Stimulated activated naive CD8-positive, alpha-beta T cell treated with anti-CD3 and anti-CD28 coated beads, Interleukin-15, Interleukin-2, amounts not matched to agents 100 ng/mL and 50 ng/mL, for 24 hours (primary cell): ENCODE results near the gene AAR2.
A peak's percentile ranks its signal among the peaks of the same experiment; 100 is the strongest.

Experiments
- H3K27ac Mint-ChIP-seq: one replicate; pipeline ENCODE4 v1.8.0; 2021; ENCODE audit warnings: mild to moderate bottlenecking, mixed read lengths
- H3K27me3 Mint-ChIP-seq: one replicate; pipeline ENCODE4 v1.8.0; 2021; ENCODE audit warnings: mixed read lengths
- H3K36me3 Mint-ChIP-seq: one replicate; pipeline ENCODE4 v1.8.0; 2021; ENCODE audit warnings: low read depth, mixed read lengths
- H3K4me1 Mint-ChIP-seq: one replicate; pipeline ENCODE4 v1.8.0; 2021; ENCODE audit warnings: low read depth, mixed read lengths
- H3K4me3 Mint-ChIP-seq: one replicate; pipeline ENCODE4 v1.8.0; 2021; ENCODE audit warnings: mild to moderate bottlenecking, mixed read lengths
- H3K9me3 Mint-ChIP-seq: one replicate; pipeline ENCODE4 v1.8.0; 2021; ENCODE audit warnings: mixed read lengths

AAR2 gene, protein sequence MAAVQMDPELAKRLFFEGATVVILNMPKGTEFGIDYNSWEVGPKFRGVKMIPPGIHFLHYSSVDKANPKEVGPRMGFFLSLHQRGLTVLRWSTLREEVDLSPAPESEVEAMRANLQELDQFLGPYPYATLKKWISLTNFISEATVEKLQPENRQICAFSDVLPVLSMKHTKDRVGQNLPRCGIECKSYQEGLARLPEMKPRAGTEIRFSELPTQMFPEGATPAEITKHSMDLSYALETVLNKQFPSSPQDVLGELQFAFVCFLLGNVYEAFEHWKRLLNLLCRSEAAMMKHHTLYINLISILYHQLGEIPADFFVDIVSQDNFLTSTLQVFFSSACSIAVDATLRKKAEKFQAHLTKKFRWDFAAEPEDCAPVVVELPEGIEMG

DNA sequence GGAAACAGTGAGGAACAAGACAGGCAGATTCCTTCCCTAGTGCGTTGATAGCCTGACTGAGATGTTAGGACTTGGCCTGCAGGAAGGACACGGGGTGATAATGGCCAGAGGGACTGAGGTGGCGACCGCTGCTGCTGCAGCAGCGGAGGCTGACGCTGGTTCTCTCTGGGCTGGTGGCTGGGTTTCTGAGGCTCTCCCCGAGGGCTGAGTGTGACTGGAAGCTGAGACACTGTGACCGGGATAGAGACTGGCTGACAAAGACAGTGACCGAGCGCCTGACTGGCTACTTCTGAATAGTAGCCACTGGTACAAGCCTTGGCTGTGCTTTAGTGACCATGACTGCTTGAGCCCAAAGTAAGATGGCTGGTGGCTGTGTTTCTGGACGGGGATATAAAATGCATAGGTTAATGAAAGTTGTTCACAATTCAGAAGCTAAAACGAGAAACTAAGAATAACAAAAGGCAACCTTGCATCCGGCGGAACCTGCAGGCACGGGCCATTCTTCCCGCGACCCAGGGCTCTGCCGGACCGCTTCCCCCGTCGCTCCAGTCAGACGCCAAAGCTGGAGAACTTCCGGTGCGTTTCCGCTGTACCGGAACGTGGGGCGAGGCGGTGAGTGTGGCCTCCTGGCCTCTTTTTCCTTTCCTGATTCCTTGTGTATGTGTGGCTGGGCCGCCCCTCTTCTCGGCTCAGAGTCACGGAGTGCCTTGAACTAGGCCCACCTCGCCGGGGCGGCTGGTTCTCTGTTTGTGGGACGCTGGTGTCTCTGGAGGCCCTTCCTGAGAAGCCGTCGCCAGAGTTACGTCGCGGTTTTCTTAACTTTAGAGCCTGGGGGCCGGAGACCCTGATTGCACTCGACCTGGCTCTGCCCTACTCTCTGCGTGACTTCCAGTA is at the start of gene AAR2:
TSS of gene AAR2 (plus strand) at position 587 of the 894 bp plus-strand sequence. CDS start 3,391 bp downstream, outside the sequence.
- H3K4me1 Mint-ChIP-seq, result peaks cover 29% of the 10 kb centered on the region
- H3K27ac Mint-ChIP-seq, result peak within 1 kb of the TSS; percentile 85
- H3K36me3 Mint-ChIP-seq, result peaks cover 35% of the 10 kb centered on the region
- H3K9me3 Mint-ChIP-seq, result no peaks in the 10 kb centered on the region
- H3K27me3 Mint-ChIP-seq, result no peaks in the 10 kb centered on the region
- peak within 1 kb of the TSS; percentile 84 for H3K4me3 Mint-ChIP-seq

DNA sequence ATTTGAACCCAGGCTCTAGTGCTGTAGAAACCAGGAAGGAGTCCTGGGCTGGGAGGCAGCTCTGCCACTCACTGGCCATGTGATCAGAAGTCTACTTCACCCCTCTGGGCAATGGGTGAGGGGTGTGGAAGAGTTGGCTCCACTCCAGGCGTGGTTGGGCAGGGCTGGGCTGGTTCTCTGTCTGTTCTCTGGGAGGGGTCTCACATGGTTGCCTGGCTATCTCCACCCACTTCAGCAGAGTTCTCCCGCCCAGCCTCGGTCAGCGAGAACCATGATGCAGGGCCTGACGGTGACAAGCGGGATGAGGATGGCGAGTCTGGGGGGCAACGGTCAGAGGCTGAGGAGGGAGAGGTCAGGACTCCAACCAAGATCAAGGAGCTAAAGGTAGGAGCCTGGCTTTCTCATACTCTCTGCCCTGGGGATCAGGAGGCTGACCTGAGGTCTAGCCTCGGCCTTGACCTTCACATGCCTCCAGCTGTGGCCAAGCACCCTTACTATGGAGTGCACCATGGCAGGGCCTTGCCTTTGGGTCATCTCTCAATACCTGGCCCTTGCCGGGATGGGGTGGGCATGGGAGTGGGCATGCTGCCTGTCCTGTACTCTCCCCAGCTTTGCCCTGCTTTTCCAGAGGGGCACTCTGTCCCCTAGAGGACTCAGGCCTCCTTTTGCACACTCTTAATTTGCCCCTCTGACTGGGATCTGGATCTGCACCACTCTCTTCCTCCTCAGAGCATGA is 42.1 kb upstream of the AAR2 start:
- no peaks in the 10 kb centered on the region for H3K36me3 Mint-ChIP-seq
- H3K27me3 Mint-ChIP-seq, result no peaks in the 10 kb centered on the region
- no peak overlapping the region for H3K4me3 Mint-ChIP-seq
- H3K4me1 Mint-ChIP-seq, result no peaks in the 10 kb centered on the region
- H3K27ac Mint-ChIP-seq, result no peak overlapping the region
- H3K9me3 Mint-ChIP-seq, result no peaks in the 10 kb centered on the region

DNA sequence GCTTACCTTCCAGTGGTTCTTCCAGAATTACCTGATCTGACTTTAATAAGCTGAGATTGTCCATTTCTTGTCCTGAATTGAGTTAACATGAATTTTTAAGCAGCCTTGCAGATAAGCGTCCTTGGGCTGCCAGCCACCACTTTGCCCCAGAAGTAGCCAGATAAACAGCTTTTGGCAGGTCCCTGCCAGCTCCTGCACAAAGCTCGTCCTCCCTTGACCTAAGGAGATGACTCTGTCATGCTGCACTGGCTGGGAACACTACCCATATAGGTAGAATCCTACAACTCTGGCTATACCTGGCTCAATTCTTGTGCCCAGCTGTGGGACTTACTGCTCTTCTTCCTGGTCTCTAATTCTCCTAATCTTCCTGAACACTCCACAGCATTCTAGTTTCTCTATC is 39.6 kb upstream of the AAR2 start:
- Mint-ChIP-seq H3K27me3 (no peaks in the 10 kb centered on the region), H3K9me3 (no peaks in the 10 kb centered on the region), H3K4me1 (no peaks in the 10 kb centered on the region), H3K36me3 (no peaks in the 10 kb centered on the region), H3K27ac (no peak overlapping the region), H3K4me3 (no peak overlapping the region)

DNA sequence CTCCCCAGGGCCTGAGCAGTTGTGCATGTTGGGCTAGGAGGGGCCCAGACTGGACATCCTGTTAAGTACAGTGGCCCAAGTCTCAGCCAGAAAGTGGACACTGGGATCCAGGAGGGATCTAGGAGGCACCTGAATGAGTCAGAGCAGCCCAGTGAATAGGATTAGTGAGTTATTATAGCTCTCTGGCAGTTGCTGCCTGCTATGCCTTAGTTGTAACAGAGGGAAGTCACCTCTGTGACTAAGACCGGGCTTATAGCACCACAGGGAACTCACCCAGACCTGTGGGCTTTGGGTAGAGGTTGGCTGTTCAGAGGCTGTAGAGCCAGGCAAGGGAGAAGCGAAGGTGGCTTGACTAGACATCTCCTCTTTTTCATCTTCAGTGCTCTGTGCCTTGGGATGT is 39.0 kb upstream of the AAR2 start:
- Mint-ChIP-seq H3K4me1 (no peaks in the 10 kb centered on the region), H3K4me3 (no peak overlapping the region), H3K27ac (no peak overlapping the region), H3K36me3 (no peaks in the 10 kb centered on the region), H3K27me3 (no peaks in the 10 kb centered on the region), H3K9me3 (no peaks in the 10 kb centered on the region)

DNA sequence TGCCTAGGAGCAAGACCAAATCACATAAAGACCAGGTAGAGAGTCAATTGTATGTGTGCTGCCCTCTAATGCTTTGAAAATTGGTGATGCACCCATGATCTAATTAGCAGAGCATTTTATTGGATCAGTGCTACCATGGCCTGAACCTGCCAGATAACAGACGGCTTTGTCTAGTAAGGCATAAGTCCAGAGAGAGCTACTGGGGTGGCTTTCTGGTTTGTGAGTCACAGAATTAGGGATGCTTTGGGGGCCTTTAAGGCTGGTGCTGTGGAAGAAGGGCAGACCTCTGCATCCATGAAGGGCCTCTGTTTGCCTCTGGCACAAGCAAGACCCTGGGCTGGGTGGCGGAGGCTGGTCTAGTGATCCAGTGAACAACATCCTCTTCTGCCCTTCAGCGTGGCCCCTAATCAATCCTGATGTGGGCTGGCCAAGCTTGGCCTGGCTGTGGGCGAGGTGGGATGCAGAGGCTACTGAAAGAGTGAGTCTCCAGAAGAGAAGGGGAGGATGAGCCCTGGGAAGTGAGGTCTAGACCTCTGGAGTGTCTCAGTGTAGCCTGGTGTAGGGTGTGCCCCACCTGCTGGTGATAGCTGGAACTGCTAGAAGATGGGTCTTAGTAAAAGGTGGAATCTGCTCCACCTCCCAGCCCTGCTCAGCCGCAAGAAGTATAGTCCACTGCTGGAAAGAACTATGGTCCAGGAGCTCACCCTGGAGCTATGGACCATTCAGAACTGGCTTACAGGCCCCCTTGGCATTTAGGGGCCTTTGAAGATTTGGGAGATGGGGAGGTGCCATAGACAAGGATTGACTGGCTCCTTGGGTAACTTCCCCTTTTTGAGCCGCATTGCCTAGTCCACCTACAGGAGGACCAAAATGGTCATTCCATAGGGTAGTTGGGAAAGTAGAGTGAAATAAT is 36.7 kb upstream of the AAR2 start:
- no peaks in the 10 kb centered on the region for H3K9me3 Mint-ChIP-seq
- peaks cover 4% of the 10 kb centered on the region for H3K27me3 Mint-ChIP-seq
- H3K36me3 Mint-ChIP-seq, result no peaks in the 10 kb centered on the region
- H3K4me1 Mint-ChIP-seq, result peaks cover 3% of the 10 kb centered on the region
- H3K4me3 Mint-ChIP-seq, result no peak overlapping the region
- H3K27ac Mint-ChIP-seq, result no peak overlapping the region

DNA sequence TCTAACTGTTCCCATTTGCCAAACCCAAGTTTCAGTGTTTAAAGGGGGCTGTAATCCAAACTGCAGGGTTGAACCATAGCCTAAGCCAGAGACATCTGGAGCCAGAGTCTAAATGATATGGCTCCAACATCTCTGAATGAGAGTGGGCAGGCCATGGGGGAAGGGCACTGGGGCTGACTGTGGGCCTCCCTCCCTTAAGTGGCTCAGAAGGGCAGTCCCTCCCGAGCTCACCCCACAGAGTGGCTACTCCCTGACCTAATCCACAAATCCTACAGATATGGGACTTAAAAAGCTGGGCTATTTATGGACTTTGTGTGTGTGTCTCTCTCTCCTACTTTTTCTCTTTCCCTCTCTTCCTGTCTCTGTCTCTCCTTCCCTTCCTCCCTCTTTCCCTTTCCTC is 35.8 kb upstream of the AAR2 start:
- Mint-ChIP-seq H3K27me3 (peaks cover 4% of the 10 kb centered on the region), H3K36me3 (no peaks in the 10 kb centered on the region), H3K4me1 (peaks cover 3% of the 10 kb centered on the region), H3K27ac (no peak overlapping the region), H3K9me3 (no peaks in the 10 kb centered on the region), H3K4me3 (no peak overlapping the region)

DNA sequence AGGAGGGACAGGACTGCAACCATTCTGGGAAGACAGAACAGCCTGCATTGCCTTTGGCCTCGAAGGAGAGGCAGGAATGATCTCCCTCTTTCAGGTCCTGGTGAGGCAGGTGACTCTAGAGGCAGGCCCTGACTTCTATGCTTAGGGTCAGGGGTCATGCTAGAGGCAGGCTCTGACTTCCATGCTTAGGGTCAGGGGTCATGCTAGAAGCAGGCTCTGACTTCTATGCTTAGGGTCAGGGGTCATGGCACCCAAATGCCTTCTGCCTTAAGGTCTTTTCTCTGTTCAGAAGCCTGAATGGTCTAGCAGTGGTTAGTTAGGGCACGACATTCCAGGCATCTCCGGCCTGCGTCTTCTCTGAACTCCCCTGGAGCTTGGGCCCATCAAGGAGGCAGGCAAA is 35.1 kb upstream of the AAR2 start:
- peaks cover 3% of the 10 kb centered on the region for H3K4me1 Mint-ChIP-seq
- peaks cover 4% of the 10 kb centered on the region for H3K27me3 Mint-ChIP-seq
- no peak overlapping the region for H3K4me3 Mint-ChIP-seq
- H3K9me3 Mint-ChIP-seq, result no peaks in the 10 kb centered on the region
- H3K36me3 Mint-ChIP-seq, result no peaks in the 10 kb centered on the region
- H3K27ac Mint-ChIP-seq, result no peak overlapping the region

DNA sequence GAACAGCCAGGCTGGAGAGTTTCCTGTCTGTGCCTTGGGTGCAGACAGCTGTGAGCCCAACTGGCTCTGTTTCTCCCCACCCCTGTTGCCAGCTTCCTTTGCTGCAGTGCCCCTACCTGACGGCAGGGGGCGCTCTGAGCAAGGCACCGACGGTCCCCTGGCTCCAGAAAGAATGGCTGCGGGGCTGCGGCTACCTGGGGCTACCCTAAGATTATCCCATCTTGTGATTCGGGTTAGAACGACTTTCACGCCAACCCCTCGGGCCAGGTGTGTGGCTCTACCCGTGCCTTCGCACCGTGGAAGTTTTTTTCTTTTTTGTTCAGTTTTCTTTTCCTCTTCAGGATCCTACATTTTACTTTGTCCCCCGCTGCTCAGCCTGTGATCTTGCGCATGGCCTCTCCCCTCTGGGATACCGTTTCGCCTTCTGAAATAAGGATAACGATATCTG is 33.4 kb upstream of the AAR2 start:
- no peak overlapping the region for H3K4me3 Mint-ChIP-seq
- no peaks in the 10 kb centered on the region for H3K36me3 Mint-ChIP-seq
- H3K27ac Mint-ChIP-seq, result no peak overlapping the region
- peaks cover 3% of the 10 kb centered on the region for H3K4me1 Mint-ChIP-seq
- H3K9me3 Mint-ChIP-seq, result no peaks in the 10 kb centered on the region
- H3K27me3 Mint-ChIP-seq, result peaks cover 4% of the 10 kb centered on the region

DNA sequence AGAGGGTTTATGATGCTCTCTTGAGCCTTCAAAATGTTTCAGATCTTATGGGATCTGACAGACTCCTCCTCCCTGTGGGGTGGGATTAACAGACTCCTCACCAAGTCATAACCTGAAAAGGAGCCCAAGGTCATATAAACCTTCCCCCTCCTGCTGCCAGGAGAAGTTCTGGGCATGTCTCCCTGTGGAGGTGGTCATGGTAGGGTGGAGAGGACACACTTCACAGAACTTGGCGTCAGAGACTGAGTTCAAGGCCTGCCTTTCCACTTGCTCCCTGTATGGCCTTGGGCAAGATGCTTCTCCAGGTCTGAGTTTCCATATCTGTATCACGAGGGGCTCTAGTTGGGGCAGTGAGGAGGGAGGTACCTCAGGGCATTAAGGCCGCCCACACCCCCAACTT is 32.4 kb upstream of the AAR2 start:
- H3K4me3 Mint-ChIP-seq, result no peak overlapping the region
- H3K27me3 Mint-ChIP-seq, result peaks cover 4% of the 10 kb centered on the region
- H3K4me1 Mint-ChIP-seq, result peaks cover 3% of the 10 kb centered on the region
- no peak overlapping the region for H3K27ac Mint-ChIP-seq
- H3K36me3 Mint-ChIP-seq, result no peaks in the 10 kb centered on the region
- H3K9me3 Mint-ChIP-seq, result no peaks in the 10 kb centered on the region

DNA sequence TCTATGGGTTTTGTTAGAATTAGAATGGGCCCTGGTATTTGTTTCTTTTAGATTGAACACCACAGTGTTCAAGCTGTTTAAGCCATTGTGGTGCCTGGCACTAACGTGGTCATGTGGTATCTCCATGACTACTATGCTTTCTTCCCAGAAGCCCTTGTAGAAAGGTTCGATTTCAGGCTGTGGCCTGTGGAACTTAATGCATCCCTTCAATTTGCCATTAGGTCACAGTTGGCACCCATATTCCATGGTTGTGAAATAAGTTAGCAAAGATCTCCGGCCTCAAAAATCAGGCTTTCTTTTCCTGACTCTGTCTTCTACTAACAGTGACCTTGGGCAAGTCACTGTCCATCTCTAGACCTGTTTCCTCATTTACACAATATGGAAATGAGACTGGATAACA is 31.3 kb upstream of the AAR2 start:
- Mint-ChIP-seq H3K36me3 (no peaks in the 10 kb centered on the region), H3K4me1 (peaks cover 3% of the 10 kb centered on the region), H3K27ac (no peak overlapping the region), H3K9me3 (no peaks in the 10 kb centered on the region), H3K4me3 (no peak overlapping the region), H3K27me3 (peaks cover 4% of the 10 kb centered on the region)

DNA sequence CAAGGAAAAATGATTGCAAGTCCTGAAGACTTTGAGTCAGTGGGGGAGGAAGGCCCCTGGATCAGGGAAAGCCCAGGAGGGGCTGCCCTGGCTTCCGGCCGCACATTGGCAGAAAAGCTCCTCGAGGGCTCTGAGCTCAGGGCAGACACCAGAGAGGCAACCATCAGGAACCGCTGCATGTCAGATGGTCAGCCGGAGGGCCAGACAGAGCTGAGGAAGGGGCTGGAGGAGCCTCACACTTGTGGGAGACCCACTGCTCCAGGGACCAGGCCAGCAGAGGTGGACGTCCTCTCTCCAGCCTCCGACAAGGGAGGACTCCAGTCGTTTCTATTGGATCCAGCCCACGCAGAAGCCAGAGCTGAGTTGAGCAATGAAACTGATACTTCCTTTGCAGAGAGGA is 30.2 kb upstream of the AAR2 start:
- no peak overlapping the region for H3K27ac Mint-ChIP-seq
- H3K36me3 Mint-ChIP-seq, result no peaks in the 10 kb centered on the region
- H3K4me1 Mint-ChIP-seq, result peaks cover 3% of the 10 kb centered on the region
- H3K9me3 Mint-ChIP-seq, result no peaks in the 10 kb centered on the region
- H3K27me3 Mint-ChIP-seq, result peaks cover 4% of the 10 kb centered on the region
- H3K4me3 Mint-ChIP-seq, result no peak overlapping the region

DNA sequence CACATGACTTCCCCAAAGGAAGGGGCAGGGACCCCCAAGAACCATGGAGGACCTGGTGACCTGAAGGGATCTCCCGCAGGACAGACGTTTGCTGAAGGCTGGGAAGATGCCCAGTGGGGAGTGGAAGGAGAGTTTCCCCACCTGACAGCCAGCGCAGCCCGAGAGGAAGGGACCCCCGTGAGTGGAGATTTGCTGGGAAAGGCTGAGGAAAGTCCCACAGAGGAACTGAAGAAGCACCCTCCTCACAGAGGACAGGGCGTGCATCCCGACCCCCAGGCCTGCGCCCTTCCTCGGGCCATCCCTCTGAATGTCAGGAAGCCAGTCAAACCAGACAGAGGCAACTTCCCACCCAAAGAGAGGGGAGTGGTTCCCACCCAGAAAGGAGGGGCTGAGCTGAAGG is 29.6 kb upstream of the AAR2 start:
- Mint-ChIP-seq H3K27ac (no peak overlapping the region), H3K4me3 (no peak overlapping the region), H3K27me3 (peaks cover 4% of the 10 kb centered on the region), H3K4me1 (peaks cover 3% of the 10 kb centered on the region), H3K36me3 (no peaks in the 10 kb centered on the region), H3K9me3 (no peaks in the 10 kb centered on the region)

DNA sequence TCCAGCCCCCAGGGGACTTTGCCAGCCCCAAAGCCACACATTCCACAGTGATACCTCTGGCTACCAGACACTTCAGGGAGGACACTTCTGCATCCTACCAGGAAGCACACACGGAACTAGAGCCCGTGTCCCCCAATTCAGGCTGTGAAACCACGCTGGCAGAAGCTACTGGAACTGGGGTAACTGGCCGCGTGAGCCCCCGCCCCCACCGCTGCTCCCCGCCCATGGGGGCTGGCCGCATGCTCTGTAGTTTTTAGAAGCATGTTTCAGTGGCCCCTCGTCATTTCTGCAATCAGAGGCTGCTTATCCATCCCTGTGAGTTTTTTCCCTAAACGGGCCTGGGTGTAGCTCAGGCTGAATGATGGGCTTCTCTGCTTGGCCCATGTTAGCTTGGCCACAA is 28.7 kb upstream of the AAR2 start:
- H3K9me3 Mint-ChIP-seq, result no peaks in the 10 kb centered on the region
- peaks cover 4% of the 10 kb centered on the region for H3K27me3 Mint-ChIP-seq
- peaks cover 3% of the 10 kb centered on the region for H3K4me1 Mint-ChIP-seq
- no peak overlapping the region for H3K4me3 Mint-ChIP-seq
- H3K27ac Mint-ChIP-seq, result no peak overlapping the region
- no peaks in the 10 kb centered on the region for H3K36me3 Mint-ChIP-seq

DNA sequence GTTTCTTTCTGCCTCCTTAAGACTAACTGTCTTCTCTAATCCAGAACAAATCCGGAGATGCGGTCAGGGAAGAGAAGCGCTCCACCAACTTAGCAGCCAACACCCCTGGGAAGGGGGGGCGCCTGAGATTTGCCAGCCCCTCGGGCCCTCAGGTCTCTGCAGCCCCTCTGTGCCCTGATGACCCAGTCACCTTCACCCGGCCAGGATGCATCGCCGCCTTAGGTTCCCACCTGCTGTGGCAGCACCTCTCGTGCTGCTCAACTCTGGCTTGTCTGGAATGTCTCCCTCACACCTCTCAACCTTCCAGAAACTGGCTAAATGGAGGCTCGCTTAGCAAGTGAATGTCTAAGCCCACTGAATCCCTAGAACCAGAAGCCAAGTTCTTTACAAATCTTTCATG is 28.0 kb upstream of the AAR2 start:
- Mint-ChIP-seq H3K27me3 (peaks cover under 1% of the 10 kb centered on the region), H3K4me3 (no peak overlapping the region), H3K36me3 (no peaks in the 10 kb centered on the region), H3K9me3 (no peaks in the 10 kb centered on the region), H3K27ac (no peak overlapping the region), H3K4me1 (peaks cover under 1% of the 10 kb centered on the region)
